ENCODE data around the gene MVP. TPM values are rescaled to one million over a fixed set of nuclear protein-coding genes. Genes with fewer than 3 reads are reported as not detected.

The MVP gene
- total RNA-seq, 2 donors from 2014 or later, result 44.4 to 77.9 TPM

GRCh38 chr16:29821643-29822115 lies 1.4 kb downstream of the MVP start:
- H3K9me3 ChIP-seq, result no peaks in the 10 kb centered on the region
- H3K27ac ChIP-seq, result peak overlapping the region; percentile 81 to 84
- no peak for DNase-seq (ENCODE audit: low spot score)
- peak overlapping the region; percentile 66 to 74 for H3K4me3 ChIP-seq
- TF ChIP-seq CTCF (IDR thresholded peaks at IDR 0.05), result no peak
- no peaks in the 10 kb centered on the region for H3K27me3 ChIP-seq
- peaks cover 0 to 80% of the 10 kb centered on the region in 2 donors for H3K4me1 ChIP-seq
- peaks cover 10% of the 10 kb centered on the region for H3K36me3 ChIP-seq

GRCh38 chr16:29824589-29825144 lies 4.4 kb downstream of the MVP start:
- peaks cover 0 to 62% of the 10 kb centered on the region in 2 donors for H3K4me1 ChIP-seq
- no peak overlapping the region for H3K4me3 ChIP-seq
- DNase-seq (ENCODE audit: low spot score), result no peak

GRCh38 chr16:29825145-29826044 lies 5.1 kb downstream of the MVP start:
- peak; percentile 81 for DNase-seq (ENCODE audit: low spot score)
- Histone ChIP-seq H3K4me3 (no peak overlapping the region), H3K36me3 (no peaks in the 10 kb centered on the region), H3K27ac (peak overlapping the region; percentile 81 to 82), H3K9me3 (no peaks in the 10 kb centered on the region), H3K27me3 (no peaks in the 10 kb centered on the region), H3K4me1 (peaks cover 0 to 55% of the 10 kb centered on the region in 2 donors)
- TF ChIP-seq CTCF (IDR thresholded peaks at IDR 0.05), result no peak

More at GRCh38 chr16:29824589-29825144, 4.4 kb downstream of the MVP start:
- H3K27ac ChIP-seq, result peak overlapping the region; percentile 81 to 82
- H3K9me3 ChIP-seq, result no peaks in the 10 kb centered on the region
- no peaks in the 10 kb centered on the region for H3K27me3 ChIP-seq
- no peaks in the 10 kb centered on the region for H3K36me3 ChIP-seq
- TF ChIP-seq CTCF (IDR thresholded peaks at IDR 0.05), result no peak

GRCh38 chr16:29826342-29826695 lies 6.1 kb downstream of the MVP start:
- Histone ChIP-seq H3K36me3 (peaks cover 6% of the 10 kb centered on the region), H3K27ac (peak overlapping the region; percentile 81 to 82), H3K4me1 (peaks cover 0 to 48% of the 10 kb centered on the region in 2 donors), H3K27me3 (no peaks in the 10 kb centered on the region), H3K9me3 (no peaks in the 10 kb centered on the region), H3K4me3 (no peak overlapping the region)
- DNase-seq (ENCODE audit: low spot score), result no peak
- TF ChIP-seq CTCF (IDR thresholded peaks at IDR 0.05), result no peak

- H3K27ac ChIP-seq, result no peak overlapping the region
- peaks cover 0 to 5% of the 10 kb centered on the region in 2 donors for H3K4me1 ChIP-seq
- no peaks in the 10 kb centered on the region for H3K27me3 ChIP-seq
- H3K9me3 ChIP-seq, result no peaks in the 10 kb centered on the region
- no peak overlapping the region for H3K4me3 ChIP-seq
- DNase-seq (ENCODE audit: low spot score), result no peak
- TF ChIP-seq CTCF (IDR thresholded peaks at IDR 0.05), result no peak
- H3K36me3 ChIP-seq, result peaks cover 47% of the 10 kb centered on the region
Measured at GRCh38 chr16:29830774-29831173, 10.5 kb downstream of the MVP start.
